ENCODE data around the gene CEP104.

CEP104 gene

GRCh38 chr1:3842912-3843311, 14.1 kb downstream of the CEP104 start:
- ChIA-PET CTCF (no interaction called here), POLR2A (no interaction called here)
- TF ChIP-seq TARDBP (IDR thresholded peaks at IDR 0.05): no peak
- TF ChIP-seq LEF1 (IDR thresholded peaks at IDR 0.05; ENCODE audit: borderline replicate concordance): no peak
- TF ChIP-seq PKNOX1 (IDR thresholded peaks at IDR 0.05): no peak
- TF ChIP-seq ARNT (IDR thresholded peaks at IDR 0.05): no peak
- no peak for TF ChIP-seq SP1 (IDR thresholded peaks at IDR 0.05)
- TF ChIP-seq ELF4 (IDR thresholded peaks at IDR 0.05): no peak
- no peak for TF ChIP-seq FOXA1 (IDR thresholded peaks at IDR 0.05)
- no peak for TF ChIP-seq NFRKB (IDR thresholded peaks at IDR 0.05)
- TF ChIP-seq SUZ12 (IDR thresholded peaks at IDR 0.05): no peak
- no peak for TF ChIP-seq CTBP1 (IDR thresholded peaks at IDR 0.05; ENCODE audit: borderline replicate concordance)
- no peak for TF ChIP-seq L3MBTL2 (conservative IDR thresholded peaks at IDR 0.05)
- no peak for TF ChIP-seq FOXM1 (IDR thresholded peaks at IDR 0.05; ENCODE audit: borderline replicate concordance)
- no peak for TF ChIP-seq BHLHE40 (IDR thresholded peaks at IDR 0.05; ENCODE audit: borderline replicate concordance)
- TF ChIP-seq ZNF384 (IDR thresholded peaks at IDR 0.05): no peak
- no peak for TF ChIP-seq HDGF (IDR thresholded peaks at IDR 0.05; ENCODE audit: borderline replicate concordance)
- TF ChIP-seq FOXK2 (IDR thresholded peaks at IDR 0.05): no peak
- DNase-seq (ENCODE audit: extremely low spot score): no peak

GRCh38 chr1:3841491-3841890, 15.5 kb downstream of the CEP104 start:
- ChIA-PET CTCF (no interaction called here), POLR2A (no interaction called here)
- DNase-seq (ENCODE audit: extremely low spot score): no peak
- TF ChIP-seq FOXA1 (IDR thresholded peaks at IDR 0.05): no peak
- no peak for TF ChIP-seq PKNOX1 (IDR thresholded peaks at IDR 0.05)
- no peak for TF ChIP-seq ARNT (IDR thresholded peaks at IDR 0.05)
- no peak for TF ChIP-seq SUZ12 (IDR thresholded peaks at IDR 0.05)
- no peak for TF ChIP-seq HDGF (IDR thresholded peaks at IDR 0.05; ENCODE audit: borderline replicate concordance)
- no peak for TF ChIP-seq TARDBP (IDR thresholded peaks at IDR 0.05)
- TF ChIP-seq BHLHE40 (IDR thresholded peaks at IDR 0.05; ENCODE audit: borderline replicate concordance): no peak
- no peak for TF ChIP-seq NFRKB (IDR thresholded peaks at IDR 0.05)
- no peak for TF ChIP-seq FOXK2 (IDR thresholded peaks at IDR 0.05)
- no peak for TF ChIP-seq FOXM1 (IDR thresholded peaks at IDR 0.05; ENCODE audit: borderline replicate concordance)
- no peak for TF ChIP-seq ZNF384 (IDR thresholded peaks at IDR 0.05)
- no peak for TF ChIP-seq ELF4 (IDR thresholded peaks at IDR 0.05)
- no peak for TF ChIP-seq SP1 (IDR thresholded peaks at IDR 0.05)
- TF ChIP-seq L3MBTL2 (conservative IDR thresholded peaks at IDR 0.05): no peak
- no peak for TF ChIP-seq CTBP1 (IDR thresholded peaks at IDR 0.05; ENCODE audit: borderline replicate concordance)
- TF ChIP-seq LEF1 (IDR thresholded peaks at IDR 0.05; ENCODE audit: borderline replicate concordance): no peak

GRCh38 chr1:3838788-3839187, 18.2 kb downstream of the CEP104 start:
- CTCF ChIA-PET: no interaction called here

GRCh38 chr1:3837685-3838084, 19.3 kb downstream of the CEP104 start:
- POLR2A ChIA-PET: no interaction called here
- DNase-seq (ENCODE audit: extremely low spot score): no peak
- CTCF ChIA-PET: no interaction called here
- TF ChIP-seq ELF4 (IDR thresholded peaks at IDR 0.05): no peak
- TF ChIP-seq CTBP1 (IDR thresholded peaks at IDR 0.05; ENCODE audit: borderline replicate concordance): no peak
- no peak for TF ChIP-seq BHLHE40 (IDR thresholded peaks at IDR 0.05; ENCODE audit: borderline replicate concordance)
- TF ChIP-seq SP1 (IDR thresholded peaks at IDR 0.05): no peak
- TF ChIP-seq ARNT (IDR thresholded peaks at IDR 0.05): no peak
- TF ChIP-seq FOXK2 (IDR thresholded peaks at IDR 0.05): no peak
- TF ChIP-seq PKNOX1 (IDR thresholded peaks at IDR 0.05): no peak
- no peak for TF ChIP-seq L3MBTL2 (conservative IDR thresholded peaks at IDR 0.05)
- TF ChIP-seq LEF1 (IDR thresholded peaks at IDR 0.05; ENCODE audit: borderline replicate concordance): no peak
- no peak for TF ChIP-seq SUZ12 (IDR thresholded peaks at IDR 0.05)
- TF ChIP-seq TARDBP (IDR thresholded peaks at IDR 0.05): no peak
- TF ChIP-seq ZNF384 (IDR thresholded peaks at IDR 0.05): no peak
- no peak for TF ChIP-seq FOXA1 (IDR thresholded peaks at IDR 0.05)
- TF ChIP-seq FOXM1 (IDR thresholded peaks at IDR 0.05; ENCODE audit: borderline replicate concordance): no peak
- TF ChIP-seq HDGF (IDR thresholded peaks at IDR 0.05; ENCODE audit: borderline replicate concordance): no peak
- TF ChIP-seq NFRKB (IDR thresholded peaks at IDR 0.05): no peak

More at GRCh38 chr1:3838788-3839187, 18.2 kb downstream of the CEP104 start:
- no peak for DNase-seq (ENCODE audit: extremely low spot score)
- TF ChIP-seq ZNF384 (IDR thresholded peaks at IDR 0.05): no peak
- TF ChIP-seq PKNOX1 (IDR thresholded peaks at IDR 0.05): no peak
- TF ChIP-seq SP1 (IDR thresholded peaks at IDR 0.05): no peak
- TF ChIP-seq FOXM1 (IDR thresholded peaks at IDR 0.05; ENCODE audit: borderline replicate concordance): no peak
- TF ChIP-seq ARNT (IDR thresholded peaks at IDR 0.05): no peak
- no peak for TF ChIP-seq CTBP1 (IDR thresholded peaks at IDR 0.05; ENCODE audit: borderline replicate concordance)
- POLR2A ChIA-PET: no interaction called here

GRCh38 chr1:3837200-3837599, 19.8 kb downstream of the CEP104 start:
- no peak for DNase-seq (ENCODE audit: extremely low spot score)
- CTCF ChIA-PET: no interaction called here
- TF ChIP-seq ARNT (IDR thresholded peaks at IDR 0.05): no peak
- no peak for TF ChIP-seq NFRKB (IDR thresholded peaks at IDR 0.05)
- no peak for TF ChIP-seq ELF4 (IDR thresholded peaks at IDR 0.05)
- TF ChIP-seq FOXM1 (IDR thresholded peaks at IDR 0.05; ENCODE audit: borderline replicate concordance): no peak
- TF ChIP-seq TARDBP (IDR thresholded peaks at IDR 0.05): no peak
- POLR2A ChIA-PET: no interaction called here

- DNase-seq (ENCODE audit: extremely low spot score): no peak
- TF ChIP-seq ELF4 (IDR thresholded peaks at IDR 0.05): no peak
- TF ChIP-seq FOXK2 (IDR thresholded peaks at IDR 0.05): no peak
- no peak for TF ChIP-seq PKNOX1 (IDR thresholded peaks at IDR 0.05)
- TF ChIP-seq TARDBP (IDR thresholded peaks at IDR 0.05): no peak
- TF ChIP-seq SUZ12 (IDR thresholded peaks at IDR 0.05): no peak
- ChIA-PET POLR2A (no interaction called here), CTCF (no interaction called here)
Measured at GRCh38 chr1:3836421-3836820, 20.6 kb downstream of the CEP104 start.
